Activated naive CD4-positive, alpha-beta T cell treated with anti-CD3 and anti-CD28 coated beads, Interleukin-2, amount 50 U/mL, for 72 hours (primary cell): ENCODE results near the gene TMEM120B. TPM values are rescaled to one million over a fixed set of nuclear protein-coding genes. Genes with fewer than 3 reads are reported as not detected.

ENCODE experiments used
- ATAC-seq, 2 donors: fragments of 150-1000 bp; cut with Tn5 transposase; 2 replicates each; pipeline ENCODE4 v1.10.0; 2021; ENCODE audit warnings: mild to moderate bottlenecking in 2 of 2, moderate library complexity in 2 of 2
- DNase-seq, 2 donors: peaks; one replicate each; pipeline ENCODE4 v3.0.0; 2021 to 2022; ENCODE audit warnings: low spot score in 2 of 2
- H3K27ac Mint-ChIP-seq, 2 donors: one replicate each; pipeline ENCODE4 v1.8.0; 2022; ENCODE audit warnings: mild to moderate bottlenecking in 2 of 2, mixed read lengths in 2 of 2
- H3K36me3 Mint-ChIP-seq, 2 donors: one replicate each; pipeline ENCODE4 v1.8.0; 2022; ENCODE audit warnings: mixed read lengths in 2 of 2
- H3K9me3 Mint-ChIP-seq, 2 donors: one replicate each; pipeline ENCODE4 v1.8.0; 2022; ENCODE audit warnings: mixed read lengths in 2 of 2
- total RNA-seq, 2 donors: library from RNA; stranded (reverse); gene quantifications; one replicate each; pipeline ENCODE4 v1.2.3, GENCODE V29; 2022

The TMEM120B gene
- total RNA-seq, 2 donors from 2014 or later: 6.3 to 11.8 TPM

DNA sequence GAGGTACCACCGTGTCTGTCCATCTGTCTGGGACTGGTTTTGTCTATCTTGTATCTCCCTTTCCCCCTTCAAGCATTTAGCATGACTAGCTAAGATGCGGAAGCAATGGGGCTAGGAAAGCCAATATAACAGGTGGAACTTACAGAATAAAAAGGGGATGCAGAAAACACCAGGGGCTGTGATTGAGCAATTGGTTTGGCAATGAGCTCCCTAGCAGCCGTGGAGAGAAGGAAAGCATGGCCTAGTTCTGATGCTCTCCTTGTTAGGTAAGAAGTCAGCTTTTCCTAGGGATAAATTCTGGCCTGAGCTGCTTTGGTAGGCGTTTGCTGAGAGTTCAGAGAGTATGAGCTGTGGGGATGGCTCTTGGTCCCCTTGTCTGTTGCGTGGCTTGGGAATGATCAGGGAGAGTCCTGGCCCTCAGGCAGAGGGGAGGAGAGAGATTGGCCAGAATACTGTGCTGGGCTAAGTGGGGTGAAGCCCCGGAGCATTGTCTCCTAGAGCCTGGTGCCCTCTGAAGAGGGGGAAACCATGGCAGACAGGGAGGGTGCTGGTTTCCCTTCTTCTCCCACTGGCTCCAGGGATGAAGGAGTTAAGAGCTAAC, 98.4 kb downstream of the TMEM120B start:
- peak overlapping the region; percentile 79 to 87 for H3K27ac Mint-ChIP-seq
- peaks cover 19 to 22% of the 10 kb centered on the region in 2 donors for H3K36me3 Mint-ChIP-seq

GRCh38 chr12:121811434-121812319, 99.1 kb downstream of the TMEM120B start:
- Mint-ChIP-seq H3K27ac (peak overlapping the region; percentile 79 to 87), H3K9me3 (no peaks in the 10 kb centered on the region), H3K36me3 (peaks cover 14 to 17% of the 10 kb centered on the region in 2 donors)
- ATAC-seq (peak; percentile 87 to 90), DNase-seq (peak; percentile 83 to 88)

More for the DNA sequence above, 98.4 kb downstream of the TMEM120B start:
- ATAC-seq (no peak), DNase-seq (no peak)
- H3K9me3 Mint-ChIP-seq: no peaks in the 10 kb centered on the region

DNA sequence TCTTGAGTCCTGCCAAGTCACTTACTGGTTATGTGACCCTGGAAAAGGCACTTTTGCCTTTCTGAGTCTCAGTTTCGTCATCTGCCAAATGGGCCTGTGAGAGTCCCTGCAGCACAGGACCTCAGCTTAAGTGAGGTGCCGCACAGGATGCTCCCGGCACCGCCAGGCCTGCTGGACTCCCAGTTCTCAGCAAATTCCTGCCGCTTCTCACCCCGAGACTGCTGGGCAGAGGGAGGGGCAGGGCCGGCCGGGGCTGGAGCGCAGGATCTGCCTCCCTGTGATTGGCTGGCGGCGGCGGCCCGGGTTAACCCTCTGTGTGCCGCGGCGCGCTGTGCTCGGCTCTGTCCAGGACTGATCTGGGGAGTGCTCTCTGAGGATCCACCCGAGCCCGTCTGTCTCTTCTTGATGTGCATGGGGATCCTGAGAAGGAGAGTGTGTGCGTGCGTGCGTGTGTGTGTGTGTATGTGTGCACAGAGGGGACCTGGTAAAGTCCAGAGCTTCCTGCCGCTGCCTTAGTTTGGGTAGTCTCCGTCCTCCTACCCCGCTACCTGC, 99.8 kb downstream of the TMEM120B start:
- DNase-seq (peak in 1 of 2 donors; percentile 68), ATAC-seq (peak; percentile 76 to 81)
- Mint-ChIP-seq H3K36me3 (peaks cover 14 to 17% of the 10 kb centered on the region in 2 donors), H3K27ac (peak overlapping the region; percentile 38 to 79), H3K9me3 (no peaks in the 10 kb centered on the region)

- H3K27ac Mint-ChIP-seq: peak overlapping the region; percentile 65 to 79
- DNase-seq (no peak), ATAC-seq (no peak)
- H3K9me3 Mint-ChIP-seq: no peaks in the 10 kb centered on the region
- peaks cover 14 to 17% of the 10 kb centered on the region in 2 donors for H3K36me3 Mint-ChIP-seq
Measured at GRCh38 chr12:121812921-121813896, 100.7 kb downstream of the TMEM120B start.

- ATAC-seq: no peak
- no peak for DNase-seq
- peak overlapping the region; percentile 65 to 79 for H3K27ac Mint-ChIP-seq
- H3K36me3 Mint-ChIP-seq: peaks cover 13 to 14% of the 10 kb centered on the region in 2 donors
- H3K9me3 Mint-ChIP-seq: no peaks in the 10 kb centered on the region
Measured at GRCh38 chr12:121813951-121814350, 101.4 kb downstream of the TMEM120B start.

- Mint-ChIP-seq H3K36me3 (peaks cover 14% of the 10 kb centered on the region in 2 donors), H3K9me3 (no peaks in the 10 kb centered on the region), H3K27ac (no peak overlapping the region)
- DNase-seq (no peak), ATAC-seq (no peak)
Measured at GRCh38 chr12:121814429-121815119, 102.0 kb downstream of the TMEM120B start.

- peaks cover 11 to 14% of the 10 kb centered on the region in 2 donors for H3K36me3 Mint-ChIP-seq
Measured at GRCh38 chr12:121815263-121815662, 102.7 kb downstream of the TMEM120B start.

GRCh38 chr12:121816925-121817647, 104.5 kb downstream of the TMEM120B start:
- Mint-ChIP-seq H3K9me3 (no peaks in the 10 kb centered on the region), H3K36me3 (peaks cover 5 to 8% of the 10 kb centered on the region in 2 donors), H3K27ac (no peak overlapping the region)
- ATAC-seq: no peak
- no peak for DNase-seq

More at GRCh38 chr12:121815263-121815662, 102.7 kb downstream of the TMEM120B start:
- ATAC-seq (no peak), DNase-seq (no peak)
- Mint-ChIP-seq H3K9me3 (no peaks in the 10 kb centered on the region), H3K27ac (peak overlapping the region in 1 of 2 donors; percentile 56)

DNA sequence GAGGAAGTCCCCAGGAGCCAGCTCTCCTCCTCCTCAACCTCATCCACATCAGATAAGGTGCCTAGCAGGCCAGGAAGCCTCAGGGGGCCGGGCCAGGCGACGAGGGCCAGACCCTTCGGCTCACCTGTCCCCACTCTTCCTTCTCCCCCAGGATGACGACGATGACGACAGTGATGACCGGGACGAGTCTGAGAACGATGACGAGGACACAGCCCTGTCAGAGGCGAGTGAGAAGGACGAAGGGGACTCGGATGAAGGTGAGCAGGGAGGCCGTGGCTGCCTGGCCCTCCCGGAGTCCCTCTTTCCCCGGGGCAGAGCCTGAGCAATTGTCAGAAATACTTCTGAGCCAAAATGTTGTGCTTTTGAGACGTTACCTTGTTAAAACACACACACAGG, 105.1 kb downstream of the TMEM120B start:
- peaks cover 5 to 8% of the 10 kb centered on the region in 2 donors for H3K36me3 Mint-ChIP-seq
- no peak for ATAC-seq

DNA sequence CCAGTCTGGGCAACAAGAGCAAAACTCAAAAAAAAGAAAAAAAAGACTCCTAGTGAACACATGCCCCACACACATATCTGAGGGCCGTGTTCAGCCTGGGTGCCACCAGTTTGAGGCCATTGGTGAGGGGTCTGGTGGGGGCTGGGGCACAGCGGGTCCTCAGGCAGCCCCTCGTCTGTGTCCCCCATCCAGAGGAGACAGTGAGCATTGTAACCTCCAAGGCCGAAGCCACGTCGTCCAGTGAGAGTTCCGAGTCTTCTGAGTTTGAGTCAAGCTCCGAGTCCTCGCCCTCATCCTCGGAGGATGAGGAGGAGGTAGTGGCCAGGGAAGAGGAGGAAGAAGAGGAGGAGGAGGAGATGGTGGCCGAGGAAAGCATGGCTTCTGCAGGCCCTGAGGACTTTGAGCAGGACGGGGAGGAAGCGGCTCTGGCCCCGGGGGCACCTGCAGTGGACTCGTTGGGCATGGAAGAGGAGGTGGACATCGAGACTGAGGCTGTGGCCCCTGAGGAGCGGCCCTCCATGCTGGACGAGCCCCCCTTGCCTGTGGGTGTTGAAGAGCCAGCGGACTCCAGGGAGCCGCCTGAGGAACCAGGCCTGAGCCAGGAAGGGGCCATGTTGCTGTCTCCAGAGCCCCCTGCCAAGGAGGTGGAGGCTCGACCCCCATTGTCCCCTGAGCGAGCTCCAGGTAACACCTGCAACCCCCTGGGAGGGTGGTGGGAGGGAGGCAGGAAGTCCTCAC, 106.8 kb downstream of the TMEM120B start:
- DNase-seq (no peak), ATAC-seq (no peak)
- peaks cover 0 to 5% of the 10 kb centered on the region in 2 donors for H3K36me3 Mint-ChIP-seq
- peak overlapping the region; percentile 33 to 82 for H3K27ac Mint-ChIP-seq
- no peaks in the 10 kb centered on the region for H3K9me3 Mint-ChIP-seq

More for the DNA sequence above, 105.1 kb downstream of the TMEM120B start:
- no peak for DNase-seq
- H3K9me3 Mint-ChIP-seq: no peaks in the 10 kb centered on the region
- H3K27ac Mint-ChIP-seq: peak overlapping the region in 1 of 2 donors; percentile 47

GRCh38 chr12:121820056-121820455, 107.5 kb downstream of the TMEM120B start:
- Mint-ChIP-seq H3K36me3 (peaks cover 0 to 5% of the 10 kb centered on the region in 2 donors), H3K27ac (no peak overlapping the region), H3K9me3 (no peaks in the 10 kb centered on the region)
- no peak for ATAC-seq
- DNase-seq: no peak

- DNase-seq (no peak), ATAC-seq (no peak)
- Mint-ChIP-seq H3K9me3 (no peaks in the 10 kb centered on the region), H3K36me3 (peaks cover 5 to 6% of the 10 kb centered on the region in 2 donors), H3K27ac (no peak overlapping the region)
Measured at GRCh38 chr12:121822393-121823100, 110.0 kb downstream of the TMEM120B start.

DNA sequence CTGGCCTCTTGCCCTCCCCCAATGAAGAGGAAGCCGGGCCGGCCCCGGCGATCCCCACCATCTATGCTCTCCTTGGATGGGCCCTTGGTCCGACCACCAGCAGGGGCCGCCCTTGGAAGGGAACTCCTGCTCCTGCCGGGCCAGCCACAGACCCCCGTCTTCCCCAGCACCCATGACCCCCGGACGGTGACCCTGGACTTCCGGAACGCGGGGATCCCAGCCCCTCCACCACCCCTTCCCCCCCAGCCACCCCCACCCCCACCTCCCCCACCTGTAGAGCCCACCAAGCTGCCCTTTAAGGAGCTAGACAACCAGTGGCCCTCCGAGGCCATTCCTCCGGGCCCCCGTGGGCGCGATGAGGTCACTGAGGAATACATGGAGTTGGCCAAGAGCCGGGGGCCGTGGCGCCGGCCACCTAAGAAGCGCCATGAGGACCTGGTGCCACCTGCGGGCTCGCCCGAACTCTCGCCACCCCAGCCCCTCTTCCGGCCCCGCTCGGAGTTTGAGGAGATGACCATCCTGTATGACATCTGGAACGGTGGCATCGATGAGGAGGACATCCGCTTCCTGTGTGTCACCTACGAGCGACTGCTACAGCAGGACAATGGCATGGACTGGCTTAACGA, 110.7 kb downstream of the TMEM120B start:
- no peak for ATAC-seq
- H3K36me3 Mint-ChIP-seq: peaks cover 5 to 6% of the 10 kb centered on the region in 2 donors
- DNase-seq: no peak

More for the DNA sequence above, 110.7 kb downstream of the TMEM120B start:
- Mint-ChIP-seq H3K9me3 (no peaks in the 10 kb centered on the region), H3K27ac (no peak overlapping the region)
